CD1c-positive myeloid dendritic cell (primary cell): ENCODE measurements around the gene PXYLP1.

Experiments used
- DNase-seq: peaks from one replicate; pipeline ENCODE4 v3.0.0-alpha.2; 2016; ENCODE audit errors: extremely low spot score

Gene PXYLP1

DNA sequence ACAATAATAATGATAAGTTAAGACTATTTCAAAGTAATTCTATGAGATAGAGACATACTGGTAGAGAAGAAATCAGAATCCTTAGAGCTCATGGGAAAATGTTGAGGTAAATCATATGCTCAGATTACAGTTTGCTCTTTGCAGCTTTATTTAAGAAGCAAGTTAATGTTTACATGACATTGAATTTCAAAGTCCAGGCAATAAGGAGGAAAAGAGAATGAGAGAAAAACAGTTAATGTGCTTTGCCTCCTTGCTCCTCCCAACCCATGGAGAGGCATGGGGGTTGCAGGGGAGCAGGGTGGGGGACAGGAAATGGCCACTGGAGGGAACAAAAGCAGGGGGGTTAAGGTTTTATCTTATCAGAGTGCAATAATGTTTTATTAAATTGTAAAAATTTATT lies 94.5 kb downstream of the PXYLP1 start:
- DNase-seq, result no peak

GRCh38 chr3:141326626-141327025 lies 95.0 kb downstream of the PXYLP1 start:
- DNase-seq, result no peak

DNA sequence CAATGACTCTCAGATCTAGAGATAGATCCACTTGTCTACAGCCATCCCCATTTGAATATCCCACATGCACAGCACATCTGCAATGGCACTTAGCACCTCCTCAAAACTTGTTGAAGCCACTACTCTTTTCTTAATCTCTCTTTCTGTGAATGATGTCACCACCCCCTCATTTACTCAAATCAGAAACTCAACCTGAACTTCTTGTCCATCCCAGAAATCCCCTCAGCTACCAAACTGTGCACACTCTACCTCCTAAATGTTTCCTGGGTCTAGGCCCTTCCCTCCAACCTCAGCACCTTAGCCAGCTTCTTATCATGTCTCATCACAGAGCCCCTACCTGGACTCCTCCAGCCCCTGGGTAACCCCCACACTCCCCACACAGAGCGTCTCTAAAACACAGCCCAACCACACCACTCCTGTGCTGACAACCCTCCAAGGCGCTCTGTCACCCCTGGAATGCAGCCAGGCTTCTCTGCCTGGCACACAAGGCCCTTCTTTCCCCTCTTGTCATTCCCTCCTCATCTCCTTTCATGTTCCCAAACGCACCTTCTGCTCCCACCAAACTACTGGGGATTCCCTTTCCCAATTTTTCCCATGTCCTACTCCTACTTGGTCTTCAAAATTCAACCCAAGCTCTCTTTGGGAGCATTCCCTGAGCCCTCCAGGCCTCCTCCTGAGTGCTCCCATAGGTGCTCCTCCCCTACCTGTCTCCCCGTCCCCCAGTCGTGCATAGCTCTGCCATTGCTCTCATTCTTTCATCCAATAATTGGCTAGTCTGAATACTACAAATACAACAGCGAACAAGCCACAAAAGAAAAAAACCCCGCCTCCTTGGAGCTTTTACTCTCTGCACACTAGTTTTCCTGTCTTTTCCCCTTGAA lies 96.9 kb downstream of the PXYLP1 start:
- no peak for DNase-seq

- DNase-seq, result no peak
Measured at GRCh38 chr3:141330235-141330634, 98.6 kb downstream of the PXYLP1 start.

DNA sequence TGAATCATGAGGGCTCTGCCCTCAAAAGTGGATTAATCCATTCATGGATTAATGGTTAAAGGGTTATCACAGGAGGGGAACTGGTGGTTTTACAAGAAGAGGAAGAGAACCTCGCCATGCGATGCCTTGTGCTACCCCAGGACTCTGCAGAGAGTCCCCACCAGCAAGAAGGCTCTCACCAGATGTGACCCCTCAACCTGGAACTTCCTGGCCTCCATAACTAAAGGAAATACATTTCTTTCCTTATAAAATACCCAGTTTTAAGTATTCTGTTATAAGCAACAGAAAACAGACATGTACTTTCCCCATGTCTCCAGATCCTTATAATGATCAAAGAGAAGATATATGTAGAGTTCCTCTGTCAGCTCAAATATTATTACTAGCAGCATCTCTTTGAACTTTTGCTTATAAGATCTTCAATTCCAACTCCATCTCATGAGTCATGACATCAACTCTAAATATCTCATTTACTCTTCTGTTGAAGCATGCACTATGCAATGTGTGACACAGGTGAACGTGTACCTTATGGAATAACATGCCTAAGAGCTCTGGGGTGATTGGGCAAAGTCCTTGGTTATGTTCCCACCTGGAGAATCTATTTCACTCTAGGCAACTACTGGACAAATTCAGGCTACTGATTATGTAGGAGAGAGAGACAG lies 99.2 kb downstream of the PXYLP1 start:
- no peak for DNase-seq

GRCh38 chr3:141331377-141332318 lies 100.0 kb downstream of the PXYLP1 start:
- peak; percentile 26 for DNase-seq

- no peak for DNase-seq
Measured at GRCh38 chr3:141332416-141332815, 100.8 kb downstream of the PXYLP1 start.

DNA sequence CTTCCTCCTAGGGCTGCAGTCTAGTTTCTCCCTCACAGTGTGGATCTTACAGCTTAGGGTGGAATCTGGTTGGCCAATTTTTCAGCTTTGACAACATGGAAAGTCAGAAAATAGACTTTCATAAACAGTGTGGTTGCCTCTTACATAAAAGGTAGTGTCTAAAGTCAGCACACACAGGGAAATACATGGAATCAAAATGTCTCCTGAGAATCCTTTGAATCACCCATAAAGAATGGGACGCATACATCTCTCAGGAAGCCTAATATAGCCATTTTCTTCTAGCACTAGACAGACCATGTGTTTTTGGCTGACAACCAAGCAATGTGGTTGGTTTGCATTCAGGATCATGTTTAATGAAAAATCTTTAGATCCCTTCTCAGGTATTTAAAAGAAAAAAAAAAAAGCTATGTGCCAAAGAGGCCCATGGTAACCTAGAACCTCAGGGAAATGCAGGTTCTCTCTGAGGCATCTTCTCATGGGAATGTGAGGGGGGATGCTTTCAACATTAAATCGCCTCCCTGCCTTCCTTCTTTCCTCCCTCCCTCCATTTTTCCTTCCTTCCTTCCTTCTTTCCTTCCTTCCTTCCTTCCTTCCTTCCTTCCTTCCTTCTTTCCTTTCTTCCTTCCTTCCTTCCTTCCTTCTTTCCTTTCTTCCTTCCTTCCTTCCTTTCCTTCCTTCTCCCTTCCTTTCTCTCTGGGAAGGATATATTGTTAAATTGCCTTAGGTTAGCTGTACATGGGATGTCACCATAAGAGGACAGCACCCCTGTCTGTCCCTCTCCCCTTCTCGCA lies 102.4 kb downstream of the PXYLP1 start:
- no peak for DNase-seq

- no peak for DNase-seq
Measured at GRCh38 chr3:141334627-141335250, 103.1 kb downstream of the PXYLP1 start.

- no peak for DNase-seq
Measured at GRCh38 chr3:141335531-141336061, 104.0 kb downstream of the PXYLP1 start.

DNA sequence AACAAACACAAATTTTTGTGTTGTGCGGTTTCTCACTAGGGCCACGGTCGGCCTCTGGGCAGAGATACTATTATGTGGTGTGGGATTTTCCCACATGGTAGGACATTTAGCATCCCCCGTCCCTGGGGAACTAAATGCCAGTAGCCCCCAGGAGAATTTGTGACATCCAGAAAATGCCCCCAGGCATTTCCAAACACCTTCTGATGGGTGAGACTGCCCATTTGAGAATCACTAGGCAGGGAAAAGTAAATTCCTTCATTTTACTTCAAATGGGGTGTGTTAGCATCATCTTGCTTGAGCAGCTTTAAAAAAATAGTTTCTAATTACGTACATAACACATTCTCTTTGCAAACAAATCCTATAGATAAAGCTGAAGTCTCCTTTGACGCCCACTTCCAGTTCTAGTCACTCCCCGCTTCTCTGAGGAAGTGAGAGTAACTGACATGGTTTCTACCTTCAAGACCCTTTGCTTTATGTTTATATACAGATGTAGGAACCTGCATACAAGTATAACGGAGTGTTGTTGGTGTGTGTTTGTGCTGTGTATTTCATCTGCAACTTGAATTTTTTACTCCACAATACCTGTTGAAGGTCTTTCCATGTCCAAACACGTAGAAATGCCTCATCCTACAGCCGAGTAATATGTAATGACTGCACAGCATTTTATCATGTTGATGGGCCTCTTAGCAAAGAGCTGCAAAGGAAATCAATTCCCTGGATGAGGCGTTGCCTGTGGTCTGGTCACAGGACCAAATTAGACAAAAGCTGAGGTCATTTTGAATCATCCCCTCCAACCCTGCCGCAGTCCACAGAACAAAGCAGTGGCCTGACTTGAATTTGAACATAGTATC lies 105.3 kb downstream of the PXYLP1 start:
- peak; percentile 80 for DNase-seq

DNA sequence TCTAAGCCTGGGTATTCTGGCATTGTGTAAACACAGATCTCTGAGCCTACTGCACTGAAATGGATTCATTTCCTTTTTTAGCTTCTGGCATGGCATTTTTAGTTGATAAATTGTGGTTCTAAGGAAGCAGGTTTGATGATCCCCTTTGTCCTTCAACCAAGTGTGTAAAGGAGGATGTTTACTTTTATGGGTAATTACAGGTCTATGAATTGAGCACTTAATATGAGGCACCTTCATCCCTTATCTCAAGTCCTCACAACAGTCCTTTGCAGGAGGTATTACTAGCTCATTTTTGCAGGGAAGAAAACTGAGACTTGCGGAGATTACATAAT lies 105.9 kb downstream of the PXYLP1 start:
- DNase-seq, result no peak

DNA sequence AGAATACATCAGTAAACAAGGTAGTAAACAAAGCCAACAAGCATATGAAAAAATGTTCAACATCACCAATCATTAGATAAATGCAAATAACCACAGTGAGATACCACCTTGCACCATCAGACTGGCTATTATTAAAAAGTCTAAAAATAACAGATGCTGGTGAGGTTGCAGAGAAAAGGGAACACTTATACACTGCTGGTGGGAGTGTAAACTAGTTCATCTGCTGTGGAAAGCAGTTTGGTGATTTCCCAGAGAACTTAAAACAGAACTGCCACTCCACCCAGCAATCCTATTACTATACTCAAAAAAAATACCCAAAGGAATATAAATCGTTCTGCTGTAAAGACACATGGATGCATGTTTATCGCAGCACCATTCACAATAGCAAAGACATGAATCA lies 106.4 kb downstream of the PXYLP1 start:
- DNase-seq, result no peak

DNA sequence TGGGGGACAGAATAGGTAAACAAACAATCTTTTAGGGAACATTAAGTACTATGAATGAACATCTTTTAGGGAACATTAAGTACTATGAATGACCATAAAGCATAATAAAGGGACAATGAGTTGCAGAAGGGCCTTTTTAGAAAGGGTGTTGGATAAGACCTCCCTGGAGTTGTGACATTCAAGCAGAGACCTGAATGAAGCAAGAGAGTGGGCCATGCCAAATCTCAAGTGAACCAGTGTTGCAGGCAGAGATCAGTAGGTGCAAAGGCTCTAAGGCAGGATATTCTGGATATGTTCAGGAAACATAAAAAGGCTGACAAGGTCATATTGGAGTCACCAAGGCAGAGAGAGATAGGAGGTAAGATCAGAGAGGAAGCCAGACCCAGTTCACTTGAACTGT lies 107.3 kb downstream of the PXYLP1 start:
- no peak for DNase-seq

DNA sequence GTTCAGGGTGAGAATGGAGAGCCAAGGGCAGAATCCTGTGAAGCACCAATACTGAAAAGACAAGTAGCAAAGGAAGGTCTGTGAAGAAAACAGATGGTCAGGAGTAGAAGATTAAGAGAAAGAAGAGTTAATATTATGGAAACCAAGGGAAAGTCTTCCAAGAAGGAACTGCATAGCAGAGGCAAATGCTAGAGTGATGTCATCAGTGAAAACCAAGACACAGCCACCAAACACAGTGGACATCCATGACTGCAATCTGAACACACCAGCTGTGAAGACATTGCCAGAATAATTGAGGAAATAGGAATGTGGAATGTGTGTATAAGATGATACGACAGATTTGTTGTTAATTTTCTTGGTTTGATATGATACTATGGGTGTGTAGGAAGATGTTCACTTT lies 109.9 kb downstream of the PXYLP1 start:
- DNase-seq, result no peak

DNA sequence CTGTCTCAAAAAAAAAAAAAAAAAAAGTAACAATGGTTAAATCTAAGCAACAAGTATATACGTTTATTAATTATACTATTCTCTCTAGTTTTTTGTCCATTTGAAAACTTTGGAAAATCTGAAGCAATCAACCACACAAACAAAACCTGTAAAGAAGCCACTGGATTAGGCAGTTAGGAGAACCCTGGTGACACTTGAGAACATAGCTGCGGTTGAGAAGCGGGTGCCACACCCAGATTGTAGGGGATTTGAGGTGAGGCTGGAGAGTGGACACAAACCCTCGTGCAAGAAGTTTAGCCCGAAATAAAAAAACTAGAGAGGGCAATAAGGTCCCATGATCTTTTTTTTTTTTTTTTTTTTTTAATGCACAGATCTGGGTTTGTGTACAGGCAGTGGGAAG lies 110.8 kb downstream of the PXYLP1 start:
- DNase-seq, result no peak

DNA sequence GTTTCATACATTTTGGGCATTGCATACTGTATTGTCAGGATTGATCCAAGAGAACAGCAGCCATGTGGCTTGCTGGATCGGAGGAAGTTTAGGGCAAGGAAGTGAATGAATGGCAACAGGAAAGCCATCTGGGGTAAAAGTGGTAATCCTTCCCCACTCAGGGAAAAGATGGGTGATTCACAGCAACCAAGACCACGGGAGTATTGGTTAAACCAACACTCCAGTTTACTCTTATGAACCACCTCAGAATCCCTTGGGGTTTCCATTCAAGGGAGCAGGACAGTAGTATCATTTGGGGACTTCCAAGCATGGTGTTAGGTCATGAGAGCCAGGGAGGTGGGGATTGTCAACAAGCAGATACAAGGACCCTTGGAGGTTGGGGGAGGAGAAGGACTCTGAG lies 111.5 kb downstream of the PXYLP1 start:
- DNase-seq, result no peak

- DNase-seq, result no peak
Measured at GRCh38 chr3:141343865-141344271, 112.2 kb downstream of the PXYLP1 start.
